ENCODE results near the gene DGCR8. TPM values are rescaled to one million over a fixed set of nuclear protein-coding genes. Genes with fewer than 3 reads are reported as not detected.

The DGCR8 gene
- polyA plus RNA-seq, 4 donors = 39.2 to 48.4 (median 40.9) TPM

Other genes starting within 250 kb of the DGCR8 start
- gene GNB1L, start 225.4 kb upstream of the DGCR8 start, polyA plus RNA-seq (ENCODE audit: insufficient read length in 4 of 4) = 1 to 10 TPM; 3.2 to 7.9 (median 3.8) TPM
- 10 to 100 TPM; 19.4 to 23.8 (median 22.4) TPM for gene RTL10, start 225.4 kb upstream of the DGCR8 start, polyA plus RNA-seq (ENCODE audit: insufficient read length in 4 of 4)
- 100 to 1,000 TPM; 102 to 144 (median 105) TPM for gene COMT, start 138.5 kb upstream of the DGCR8 start, polyA plus RNA-seq (ENCODE audit: insufficient read length in 4 of 4)
- 10 to 100 TPM; 23.3 to 28.0 (median 24.4) TPM for gene TXNRD2, start 138.4 kb upstream of the DGCR8 start, polyA plus RNA-seq (ENCODE audit: insufficient read length in 4 of 4)
- gene ARVCF, start 63.4 kb upstream of the DGCR8 start, polyA plus RNA-seq (ENCODE audit: insufficient read length in 4 of 4) = 10 to 100 TPM; 18.0 to 31.2 (median 20.2) TPM
- gene TANGO2, start 59.1 kb upstream of the DGCR8 start, polyA plus RNA-seq (ENCODE audit: insufficient read length in 4 of 4) = 10 to 100 TPM in 3 of 4 donors, 1 to 10 TPM in 1; 9.4 to 14.4 (median 10.8) TPM
- gene RANBP1, start 35.9 kb downstream of the DGCR8 start, polyA plus RNA-seq (ENCODE audit: insufficient read length in 4 of 4) = 100 to 1,000 TPM; 182 to 199 (median 190) TPM
- gene TRMT2A, start 37.0 kb downstream of the DGCR8 start, polyA plus RNA-seq (ENCODE audit: insufficient read length in 4 of 4) = 10 to 100 TPM; 44.9 to 58.1 (median 48.8) TPM
- gene ZDHHC8, start 51.6 kb downstream of the DGCR8 start, polyA plus RNA-seq (ENCODE audit: insufficient read length in 4 of 4) = 10 to 100 TPM; 34.7 to 55.9 (median 40.9) TPM
- under 1 TPM; 0.53 to 0.93 (median 0.76) TPM for gene CCDC188, start 70.8 kb downstream of the DGCR8 start, polyA plus RNA-seq (ENCODE audit: insufficient read length in 4 of 4)
- 1 to 10 TPM; 5.0 to 9.0 (median 6.1) TPM for gene RTN4R, start 188.1 kb downstream of the DGCR8 start, polyA plus RNA-seq (ENCODE audit: insufficient read length in 4 of 4)
- 10 to 100 TPM; 45.1 to 68.0 (median 52.9) TPM for gene DGCR6L, start 239.8 kb downstream of the DGCR8 start, polyA plus RNA-seq (ENCODE audit: insufficient read length in 4 of 4)

Data from right renal pelvis (tissue), 4 donors.